K562 (cell line): ENCODE measurements around the gene POLR3A. TPM values are rescaled to one million over a fixed set of nuclear protein-coding genes. Genes with fewer than 3 reads are reported as not detected.

ENCODE experiments used
- CBX3 ChIP-seq, 2 experiments: IDR thresholded peaks; 1 replicate in 1 of 2; 2 replicates in 1 of 2; pipeline ENCODE4 v1.6.1; 2012; ENCODE audit warnings: inconsistent platforms in 2 of 2, low read length in 2 of 2, borderline replicate concordance in 1 of 2, control low read depth in 1 of 2
- CC2D1A ChIP-seq: fragments of 450-650 bp; IDR thresholded peaks from 2 replicates; pipeline ENCODE4 v1.6.1; 2017; ENCODE audit warnings: mild to moderate bottlenecking
- CEBPZ ChIP-seq: fragments of 150-350 bp; IDR thresholded peaks from 2 replicates; pipeline ENCODE4 v1.6.1; 2014; ENCODE audit warnings: low read depth, mild to moderate bottlenecking, low read length, borderline replicate concordance
- DLX4 ChIP-seq: fragments of 250-450 bp; sonication (Bioruptor Pico); IDR thresholded peaks from 2 replicates; pipeline ENCODE4 v1.6.1; 2021; ENCODE audit warnings: mild to moderate bottlenecking
- ETV1 ChIP-seq: fragments of 450-650 bp; conservative IDR thresholded peaks from 2 replicates; pipeline ENCODE4 v1.6.1; 2016; ENCODE audit warnings: missing genetic modification characterization, control low read depth, low read depth, missing compliant biosample characterization
- FOXP4 ChIP-seq: sonication (generic); formaldehyde crosslinking; IDR thresholded peaks from 2 replicates; pipeline ENCODE4 v1.8.0; 2022; ENCODE audit warnings: mild to moderate bottlenecking, missing genetic modification reagents, borderline replicate concordance
- HNRNPUL1 ChIP-seq: fragments of 200-400 bp; formaldehyde crosslinking; IDR thresholded peaks from 2 replicates; pipeline ENCODE4 v1.6.1; 2017; ENCODE audit warnings: low read length
- IFI16 ChIP-seq: fragments of 250-450 bp; sonication (Bioruptor Pico); IDR thresholded peaks from 2 replicates; pipeline ENCODE4 v2.1.2; 2022; ENCODE audit warnings: mild to moderate bottlenecking, inconsistent platforms
- JUN ChIP-seq, 2 experiments: sonication (generic) in 1 of 2; formaldehyde crosslinking in 1 of 2; IDR thresholded peaks; 2 replicates each; pipeline versions ENCODE4 v1.6.1 to v1.8.0; 2012 to 2022; ENCODE audit warnings: borderline replicate concordance in 2 of 2, mild to moderate bottlenecking in 2 of 2, improper control_type of control experiment in 1 of 2, low read depth in 1 of 2, low read length in 1 of 2, missing genetic modification reagents in 1 of 2
- NBN ChIP-seq: fragments of 450-650 bp; IDR thresholded peaks from 2 replicates; pipeline ENCODE4 v1.6.1; 2016; ENCODE audit warnings: low read depth, mild to moderate bottlenecking
- POLR2AphosphoS5 ChIP-seq: IDR thresholded peaks from 2 replicates; pipeline ENCODE4 v1.6.1; 2011; ENCODE audit warnings: mild to moderate bottlenecking, low read depth, low read length, moderate library complexity; ENCODE audit not compliant: control insufficient read depth, insufficient read depth
- RAD21 ChIP-seq, 2 experiments: fragments of 250-450 bp in 1 of 2; fragments of 450-650 bp in 1 of 2; sonication (Bioruptor Pico) in 1 of 2; formaldehyde crosslinking in 1 of 2; IDR thresholded peaks in 1 of 2; conservative IDR thresholded peaks in 1 of 2; 2 replicates each; pipeline versions ENCODE4 v1.4.0 to v1.8.0; 2020 to 2022; ENCODE audit warnings: mild to moderate bottlenecking in 2 of 2, moderate library complexity in 1 of 2
- SAFB2 ChIP-seq: fragments of 200-400 bp; formaldehyde crosslinking; IDR thresholded peaks from 2 replicates; pipeline ENCODE4 v1.6.1; 2018; ENCODE audit warnings: borderline replicate concordance, low read length, low read depth, moderate library complexity; ENCODE audit not compliant: severe bottlenecking
- SAP30 ChIP-seq: fragments of 200-600 bp; sonication (generic); IDR thresholded peaks from 2 replicates; pipeline ENCODE4 v1.6.1; 2012; ENCODE audit warnings: borderline replicate concordance, low read depth, mild to moderate bottlenecking, moderate library complexity, low read length, control low read depth, inconsistent platforms; ENCODE audit not compliant: insufficient read depth, poor library complexity, severe bottlenecking
- SIN3A ChIP-seq, 2 experiments: fragments of 150-350 bp in 1 of 2; IDR thresholded peaks; 2 replicates each; pipeline ENCODE4 v1.6.1; 2011 to 2016; ENCODE audit warnings: borderline replicate concordance in 2 of 2, low read depth in 2 of 2, low read length in 2 of 2, mild to moderate bottlenecking in 2 of 2, moderate library complexity in 2 of 2; ENCODE audit not compliant: control insufficient read depth in 1 of 2
- ZBTB2 ChIP-seq: fragments of 450-650 bp; IDR thresholded peaks from 2 replicates; pipeline ENCODE4 v1.6.1; 2016; ENCODE audit warnings: antibody characterized with exemption
- ZNF586 ChIP-seq: fragments of 450-650 bp; formaldehyde crosslinking; conservative IDR thresholded peaks from 2 replicates; pipeline ENCODE4 v1.4.0; 2020; ENCODE audit warnings: mild to moderate bottlenecking, moderate library complexity
- polyA plus RNA-seq, 8 experiments: library from polyadenylated mRNA; depleted of rRNA in 4 of 8; stranded (reverse) in 5 of 8; unstranded in 3 of 8; fragments of >200 nt; fragmentation: Nextera tagmentation in 2 of 8; fragmentation: Illumina TruSeq in 1 of 8; extraction: Ambion mirVana in 2 of 8; extraction: Trizol in 1 of 8; gene quantifications; 2 replicates each; pipeline versions ENCODE4 v1.2.1 to v1.2.3, GENCODE V29; 2011 to 2014; ENCODE audit warnings: inconsistent platforms in 1 of 8, missing spikeins in 1 of 8
- total RNA-seq, 7 experiments: library from RNA; depleted of rRNA in 6 of 7; stranded (reverse); fragments of >200 nt in 6 of 7; fragmentation: Illumina TruSeq in 2 of 7; extraction: Trizol in 2 of 7; gene quantifications; 2 replicates each; pipeline versions ENCODE4 v1.2.1 to v1.2.3, GENCODE V29; 2011 to 2021; ENCODE audit warnings: low replicate concordance in 1 of 7

The POLR3A gene
- total and polyA plus RNA-seq, 9 of the 15 experiments (the other 6 are each of a cell fraction or from before 2014, with no cell fraction given), result 14.9 to 37.0 (median 26.7) TPM

GRCh38 chr10:77927402-77928246 lies 101.7 kb downstream of the POLR3A start (continued):
- TF ChIP-seq JUN (IDR thresholded peaks at IDR 0.05; ENCODE audit: borderline replicate concordance, low read depth, low read length), result no peak
- TF ChIP-seq JUN (CRISPR knock-in tag; IDR thresholded peaks at IDR 0.05; ENCODE audit: borderline replicate concordance), result 0 out of 2 replicates have a peak, but pooled peaks have one; percentile 34
- TF ChIP-seq ETV1 (tag), result no peak
- TF ChIP-seq NBN, result no peak
- TF ChIP-seq FOXP4 (CRISPR knock-in tag), result no peak
- TF ChIP-seq SIN3A (IDR thresholded peaks at IDR 0.05; ENCODE audit: borderline replicate concordance in 2 of 2, control insufficient read depth in 1 of 2, low read depth in 2 of 2, low read length in 2 of 2), result no peak
- TF ChIP-seq SAP30, result peak; percentile 10
- TF ChIP-seq HNRNPUL1, result no peak
- no peak for TF ChIP-seq DLX4 (CRISPR knock-in tag)
- no peak for TF ChIP-seq ZBTB2
- TF ChIP-seq CC2D1A, result no peak
- TF ChIP-seq RAD21 (CRISPR knock-in tag; conservative IDR thresholded peaks at IDR 0.05 in 1 of 2, IDR thresholded peaks at IDR 0.05 in 1 of 2), result no peak
- no peak for TF ChIP-seq CBX3 (IDR thresholded peaks at IDR 0.05; ENCODE audit: borderline replicate concordance in 1 of 2, low read length in 2 of 2)
- no peak for TF ChIP-seq POLR2AphosphoS5
- no peak for TF ChIP-seq SAFB2
- no peak for TF ChIP-seq CEBPZ
- TF ChIP-seq IFI16 (CRISPR knock-in tag), result no peak
- no peak for TF ChIP-seq ZNF586
